OCI-LY1 (cell line): Measurements from ENCODE around the gene FBXO10.

Experiments used
- EZH2 ChIP-seq: fragments of 200-600 bp; sonication (generic), shearing (Covaris generic); IDR thresholded peaks from 2 replicates; pipeline ENCODE4 v1.8.0; 2017; ENCODE audit warnings: borderline replicate concordance, mixed run types, mild to moderate bottlenecking, antibody characterized with exemption, low read length, moderate library complexity, mixed read lengths
- TF ChIP-seq, protein P1 (sequence below): fragments of 200-600 bp; sonication (generic), shearing (Covaris generic); IDR thresholded peaks from 2 replicates; pipeline ENCODE4 v1.5.1; 2017; ENCODE audit warnings: mild to moderate bottlenecking, antibody characterized with exemption, low read length, moderate library complexity, mixed read lengths

- TF ChIP-seq, protein P1, sequence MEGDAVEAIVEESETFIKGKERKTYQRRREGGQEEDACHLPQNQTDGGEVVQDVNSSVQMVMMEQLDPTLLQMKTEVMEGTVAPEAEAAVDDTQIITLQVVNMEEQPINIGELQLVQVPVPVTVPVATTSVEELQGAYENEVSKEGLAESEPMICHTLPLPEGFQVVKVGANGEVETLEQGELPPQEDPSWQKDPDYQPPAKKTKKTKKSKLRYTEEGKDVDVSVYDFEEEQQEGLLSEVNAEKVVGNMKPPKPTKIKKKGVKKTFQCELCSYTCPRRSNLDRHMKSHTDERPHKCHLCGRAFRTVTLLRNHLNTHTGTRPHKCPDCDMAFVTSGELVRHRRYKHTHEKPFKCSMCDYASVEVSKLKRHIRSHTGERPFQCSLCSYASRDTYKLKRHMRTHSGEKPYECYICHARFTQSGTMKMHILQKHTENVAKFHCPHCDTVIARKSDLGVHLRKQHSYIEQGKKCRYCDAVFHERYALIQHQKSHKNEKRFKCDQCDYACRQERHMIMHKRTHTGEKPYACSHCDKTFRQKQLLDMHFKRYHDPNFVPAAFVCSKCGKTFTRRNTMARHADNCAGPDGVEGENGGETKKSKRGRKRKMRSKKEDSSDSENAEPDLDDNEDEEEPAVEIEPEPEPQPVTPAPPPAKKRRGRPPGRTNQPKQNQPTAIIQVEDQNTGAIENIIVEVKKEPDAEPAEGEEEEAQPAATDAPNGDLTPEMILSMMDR, result no peak
- TF ChIP-seq EZH2, result no peak
These were observed 63.7 kb downstream of the FBXO10 start for GRCh38 chr9:37512437-37512836.
